T1000 (cell line): ENCODE measurements around the gene SLC3A2.

Experiments used
- DNase-seq: peaks from one replicate; lab custom pipeline; 2025; ENCODE audit warnings: mixed read lengths; lab: John Stamatoyannopoulos, UW

The SLC3A2 gene

GRCh38 chr11:62910141-62910882, 29.6 kb downstream of the SLC3A2 start:
- DNase-seq, result no peak

DNA sequence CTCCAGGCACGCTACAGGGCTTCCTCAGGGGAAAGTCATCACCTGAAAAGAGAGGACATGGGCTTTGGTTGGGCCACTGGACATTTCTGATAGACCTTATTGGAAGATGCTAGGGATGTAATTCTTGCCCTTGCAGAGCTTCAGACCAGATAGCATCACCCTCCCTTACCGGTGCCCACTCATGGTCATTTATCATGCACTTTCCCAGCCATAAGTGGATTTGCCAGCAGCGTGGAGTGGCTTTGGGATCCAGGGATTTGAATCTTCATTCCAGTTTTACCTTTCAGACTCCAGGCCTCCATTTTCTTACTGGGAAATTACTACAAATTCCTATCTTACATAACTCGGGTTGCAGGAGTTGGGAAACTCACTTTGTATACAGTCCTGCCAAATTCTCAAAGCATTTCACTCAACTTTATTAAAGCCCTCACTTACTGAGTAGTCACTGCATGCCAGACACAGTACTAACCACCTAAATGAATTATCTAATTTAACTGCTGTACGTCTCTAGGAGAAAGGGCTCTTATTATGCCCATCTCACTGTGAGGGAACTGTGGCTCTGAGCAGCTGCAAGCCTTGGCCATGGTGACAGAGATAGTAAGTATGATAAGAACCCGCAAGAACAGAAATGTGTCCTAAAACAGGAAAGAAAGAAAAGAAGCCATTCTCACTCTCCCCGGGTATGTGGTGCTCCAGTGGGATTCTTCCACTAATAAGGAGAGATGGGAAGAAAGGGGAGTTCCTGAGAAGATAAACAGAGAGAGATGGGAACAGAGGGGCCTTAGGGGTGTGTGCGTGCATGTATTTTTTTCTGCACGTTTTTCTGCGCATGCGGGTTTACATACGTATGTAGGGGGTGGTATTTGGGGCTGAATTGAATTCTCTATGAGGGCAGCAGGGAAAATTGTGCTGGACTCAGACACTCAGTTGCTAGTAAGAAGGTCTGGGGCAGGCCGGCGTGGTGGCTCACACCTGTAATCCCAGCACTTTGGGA, 30.7 kb downstream of the SLC3A2 start:
- DNase-seq, result no peak

DNA sequence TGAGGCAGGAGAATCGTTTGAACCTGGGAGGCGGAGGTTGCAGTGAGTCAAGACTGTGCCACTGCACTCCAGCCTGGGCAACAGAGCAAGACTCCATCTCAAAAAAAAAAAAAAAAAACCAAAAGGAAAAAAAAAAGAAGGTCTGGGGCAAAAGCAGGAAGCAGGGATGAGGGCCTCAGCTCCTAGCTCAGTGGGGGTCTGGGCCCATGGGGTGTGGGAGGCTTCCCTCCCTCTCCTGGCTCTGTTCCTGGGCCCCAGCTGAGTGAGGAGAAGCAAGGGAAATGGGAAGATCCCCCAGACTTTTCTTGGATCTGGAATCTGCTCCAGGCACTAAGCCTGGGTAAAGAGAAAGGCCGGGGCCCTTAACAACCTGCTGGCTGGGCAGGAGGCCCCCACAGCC, 31.6 kb downstream of the SLC3A2 start:
- DNase-seq, result no peak

GRCh38 chr11:62914416-62914815, 33.7 kb downstream of the SLC3A2 start:
- DNase-seq, result no peak

DNA sequence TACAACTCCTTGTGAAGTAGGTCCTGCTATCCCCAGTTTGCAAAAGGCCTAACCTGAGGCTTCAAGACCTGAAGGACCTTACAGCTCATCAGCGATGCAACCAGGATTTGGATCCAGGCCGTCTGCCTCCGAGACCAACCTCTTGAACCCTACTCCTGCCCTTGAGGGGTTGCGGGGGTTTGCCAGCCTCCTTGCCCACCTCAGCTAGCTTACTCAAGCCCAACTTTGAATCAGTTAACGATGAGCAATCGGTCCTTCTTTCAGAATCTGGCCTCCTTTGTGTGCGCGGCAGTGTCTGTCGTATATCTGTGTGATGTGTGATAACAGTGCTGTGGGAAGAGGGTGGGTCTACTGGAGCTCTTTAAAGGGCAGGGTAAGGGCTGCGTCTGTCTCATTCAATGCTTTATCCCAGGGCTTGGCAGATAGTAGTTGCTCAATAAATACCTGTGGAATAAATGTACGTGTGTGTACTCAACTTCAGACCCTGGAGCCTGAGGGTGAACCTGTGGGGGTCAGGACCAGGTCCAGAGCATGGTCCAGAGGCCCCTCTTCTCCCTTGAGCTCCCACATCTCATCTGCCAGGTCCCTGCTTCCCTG, 37.3 kb downstream of the SLC3A2 start:
- DNase-seq, result no peak

- DNase-seq, result no peak
Observed at GRCh38 chr11:62918531-62918930, 37.8 kb downstream of the SLC3A2 start.

- no peak for DNase-seq
Observed at GRCh38 chr11:62919476-62919875, 38.8 kb downstream of the SLC3A2 start.

DNA sequence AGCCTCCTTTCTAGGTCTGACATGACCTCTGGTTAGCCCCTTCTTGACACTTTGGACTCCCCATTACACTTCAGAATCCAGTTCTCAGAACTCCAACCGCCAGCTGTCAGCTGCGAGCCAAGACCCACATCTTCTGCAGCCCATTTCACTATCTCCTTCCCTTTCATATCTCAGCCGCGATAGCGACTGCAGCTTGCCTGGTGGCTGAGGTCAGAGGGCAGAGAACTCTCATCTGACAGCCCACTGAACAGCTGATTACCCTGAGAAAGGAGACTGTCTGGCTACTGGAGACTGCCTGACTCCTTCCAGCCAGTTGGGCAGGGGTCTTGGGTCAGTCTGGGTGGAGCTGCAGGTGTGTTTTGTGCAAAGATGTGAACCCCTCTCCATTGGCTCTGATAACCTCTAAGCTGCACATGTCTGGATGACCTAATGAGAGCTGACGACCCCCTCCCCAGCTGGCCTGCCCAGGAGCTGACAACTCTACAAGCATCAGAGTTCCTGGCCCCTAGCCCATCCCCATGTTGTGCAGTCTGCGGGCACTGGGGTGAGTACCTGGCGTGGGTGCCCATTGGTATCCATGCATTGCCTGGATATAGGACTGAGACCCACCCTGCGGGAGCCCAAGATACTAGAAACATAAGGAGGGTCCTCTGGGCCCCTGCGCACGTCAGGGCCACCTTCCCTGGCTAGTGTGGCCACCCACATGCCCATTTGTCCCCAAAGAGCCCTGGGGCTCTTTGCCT, 39.4 kb downstream of the SLC3A2 start:
- DNase-seq, result no peak

GRCh38 chr11:62921201-62921572, 40.5 kb downstream of the SLC3A2 start, which contains the start of gene CHRM1:
CHRM1 (minus strand) TSS chr11:62921363; CDS start chr11:62911100, 10,263 bp downstream.
- no peak for DNase-seq

GRCh38 chr11:62921573-62922188, 41.0 kb downstream of the SLC3A2 start:
- DNase-seq, result no peak

- no peak for DNase-seq
Observed at GRCh38 chr11:62922189-62922589, 41.5 kb downstream of the SLC3A2 start.

GRCh38 chr11:62922653-62923431, 42.1 kb downstream of the SLC3A2 start:
- DNase-seq, result no peak

DNA sequence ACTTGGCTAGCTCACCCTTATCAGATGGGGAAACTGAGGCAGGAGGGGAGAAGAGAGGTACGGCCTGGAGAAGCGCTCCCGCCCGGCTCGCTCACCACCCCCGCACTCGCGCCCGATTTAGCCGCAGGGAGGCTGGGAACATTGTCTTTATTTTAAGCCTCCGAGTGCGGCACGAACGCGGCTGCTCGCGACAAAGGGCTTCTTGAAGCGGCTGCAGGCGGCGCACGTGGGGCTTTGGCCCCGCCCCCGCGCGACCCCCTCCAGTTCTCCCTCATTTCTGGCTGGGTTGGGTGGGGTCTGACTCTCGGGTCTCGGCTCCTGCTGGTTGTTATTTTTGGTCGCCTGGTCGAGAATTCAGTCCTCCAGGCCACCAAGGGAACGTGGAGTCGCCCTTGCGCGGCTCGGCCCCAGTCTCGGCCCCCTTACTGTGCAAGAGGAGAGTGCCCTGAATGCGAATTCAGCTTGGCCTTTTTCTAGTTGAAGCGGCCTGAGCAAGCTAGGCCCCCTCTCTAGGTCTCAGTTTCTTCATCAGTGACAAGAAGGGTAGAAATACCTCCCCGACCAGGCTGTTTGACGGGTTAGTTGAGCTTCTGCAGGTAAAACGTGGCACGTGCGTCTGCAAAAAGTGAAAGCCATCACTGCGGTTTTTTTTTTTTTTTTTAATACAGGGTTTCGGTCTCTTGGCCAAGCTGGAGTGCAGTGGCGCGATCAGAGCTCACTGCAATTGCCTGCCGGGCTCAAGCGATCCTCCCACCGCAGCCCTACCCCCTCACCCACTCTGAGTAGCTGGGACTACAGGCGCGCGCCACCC, 43.1 kb downstream of the SLC3A2 start:
- no peak for DNase-seq

GRCh38 chr11:62925308-62925707, 44.6 kb downstream of the SLC3A2 start:
- no peak for DNase-seq

- no peak for DNase-seq
Observed at GRCh38 chr11:62925745-62926679, 45.3 kb downstream of the SLC3A2 start.

GRCh38 chr11:62926680-62927455, 46.2 kb downstream of the SLC3A2 start:
- no peak for DNase-seq

DNA sequence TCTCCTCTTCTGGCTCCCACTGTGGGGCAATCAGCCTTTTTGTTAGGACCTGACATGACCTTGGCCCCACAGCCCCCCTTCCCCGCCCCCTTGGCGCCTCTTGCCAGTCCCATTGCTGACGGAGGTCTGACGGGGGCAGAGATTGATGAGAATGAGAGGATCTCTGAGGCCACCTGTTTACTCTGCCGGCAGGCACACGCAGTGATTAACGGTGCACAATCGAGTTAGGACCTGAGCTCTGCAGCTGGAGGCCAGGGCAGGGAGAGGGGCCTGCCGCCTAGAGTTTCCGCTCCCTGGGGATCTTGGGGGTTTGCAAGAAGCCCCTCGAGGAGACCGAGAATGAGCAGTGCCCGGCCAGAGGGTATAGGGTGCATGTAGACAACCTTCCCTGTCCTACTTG, 47.3 kb downstream of the SLC3A2 start:
- DNase-seq, result no peak

DNA sequence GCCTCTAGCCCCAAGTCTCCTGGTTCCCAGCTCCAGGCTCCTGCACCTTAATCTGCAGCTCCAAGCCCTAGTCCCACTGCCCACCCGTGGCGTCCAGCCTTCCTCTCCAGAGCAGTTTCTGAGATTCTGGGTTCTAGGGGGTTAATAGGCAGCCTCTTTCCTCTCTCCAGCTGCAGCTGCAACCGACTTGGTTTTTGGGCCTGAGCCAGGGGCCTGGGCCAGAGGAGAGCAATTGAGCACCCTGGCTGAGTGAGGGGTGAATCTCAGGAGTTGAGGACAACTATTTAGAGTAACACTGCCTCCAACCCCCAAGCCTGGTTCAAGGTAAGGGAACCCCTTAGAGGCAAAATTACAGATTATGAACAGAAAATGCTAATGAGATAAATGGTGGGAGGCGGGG, 49.5 kb downstream of the SLC3A2 start:
- DNase-seq, result no peak
